HEK293 (cell line): ENCODE measurements around the gene HAUS8.

Source experiments
- CTCF ChIA-PET: fragments of 350-600 bp; formaldehyde crosslinking; extraction: SDS; loops from one replicate; lab custom pipeline; 2021; ENCODE audit warnings: antibody characterized with exemption; lab: Yijun Ruan, JAX
- POLR2A ChIA-PET: fragments of 300-600 bp; formaldehyde crosslinking; extraction: SDS; loops from one replicate; lab custom pipeline; 2020; ENCODE audit warnings: antibody characterized with exemption, inconsistent platforms; lab: Yijun Ruan, JAX
- H3K27ac ChIP-seq: fragments of 200-500 bp; sonication (Bioruptor generic); 2 replicates; pipeline ENCODE4 v1.5.1; 2014; ENCODE audit warnings: low read depth, low read length, control low read depth, inconsistent platforms; ENCODE audit errors: extremely low read depth
- H3K36me3 ChIP-seq, 2 experiments: fragments of 200-500 bp in 1 of 2; sonication (Bioruptor generic) in 1 of 2; 1 replicate in 1 of 2; 2 replicates in 1 of 2; pipeline ENCODE4 v1.5.1; 2014 to 2017; ENCODE audit warnings: inconsistent platforms in 2 of 2, low read length in 2 of 2; ENCODE audit not compliant: control insufficient read depth in 2 of 2, insufficient read depth in 1 of 2
- H3K4me1 ChIP-seq: fragments of 200-500 bp; sonication (Bioruptor generic); 2 replicates; pipeline ENCODE4 v1.5.1; 2014; ENCODE audit warnings: mild to moderate bottlenecking, low read length, inconsistent platforms; ENCODE audit not compliant: control insufficient read depth, insufficient read depth
- H3K4me3 ChIP-seq: 2 replicates; pipeline ENCODE4 v1.5.1; 2011; ENCODE audit warnings: low read depth, mild to moderate bottlenecking, control low read depth, low read length, moderate library complexity
- H3K9me3 ChIP-seq: fragments of 200-500 bp; sonication (Bioruptor generic); 2 replicates; pipeline ENCODE4 v1.5.1; 2014; ENCODE audit warnings: low read depth, low read length, inconsistent platforms; ENCODE audit not compliant: control insufficient read depth, insufficient read depth
- BCL11B ChIP-seq: fragments of 450-650 bp; formaldehyde crosslinking; IDR thresholded peaks from 2 replicates; pipeline ENCODE4 v1.5.1; 2016; ENCODE audit warnings: low read depth, missing biosample characterization, missing genetic modification characterization
- IKZF3 ChIP-seq: fragments of 450-650 bp; IDR thresholded peaks from 2 replicates; pipeline ENCODE4 v1.5.0; 2018; ENCODE audit warnings: missing biosample characterization, mild to moderate bottlenecking, missing genetic modification characterization, moderate library complexity
- OSR2 ChIP-seq: fragments of 450-650 bp; formaldehyde crosslinking; IDR thresholded peaks from 2 replicates; pipeline ENCODE4 v1.5.1; 2016; ENCODE audit warnings: missing biosample characterization, missing genetic modification characterization
- SP2 ChIP-seq: fragments of 450-650 bp; formaldehyde crosslinking; IDR thresholded peaks from 2 replicates; pipeline ENCODE4 v1.5.1; 2016; ENCODE audit warnings: missing biosample characterization, missing genetic modification characterization
- TCF7L2 ChIP-seq: IDR thresholded peaks from 2 replicates; pipeline ENCODE4 v1.6.1; 2011; ENCODE audit warnings: low read depth, mild to moderate bottlenecking, inconsistent platforms, low read length, moderate library complexity, borderline replicate concordance
- WT1 ChIP-seq: fragments of 450-650 bp; formaldehyde crosslinking; IDR thresholded peaks from 2 replicates; pipeline ENCODE4 v1.5.1; 2016; ENCODE audit warnings: missing biosample characterization, missing genetic modification characterization
- ZBTB20 ChIP-seq: fragments of 450-650 bp; formaldehyde crosslinking; IDR thresholded peaks from 2 replicates; pipeline ENCODE4 v1.5.1; 2016; ENCODE audit warnings: missing biosample characterization, missing genetic modification characterization
- ZBTB21 ChIP-seq: fragments of 450-650 bp; formaldehyde crosslinking; IDR thresholded peaks from 2 replicates; pipeline ENCODE4 v1.5.1; 2017; ENCODE audit warnings: missing biosample characterization, missing genetic modification characterization
- ZBTB8A ChIP-seq: fragments of 450-650 bp; formaldehyde crosslinking; IDR thresholded peaks from 2 replicates; pipeline ENCODE4 v1.5.1; 2016; ENCODE audit warnings: missing biosample characterization, missing genetic modification characterization
- ZFP3 ChIP-seq: fragments of 450-650 bp; formaldehyde crosslinking; IDR thresholded peaks from 2 replicates; pipeline ENCODE4 v1.5.1; 2016; ENCODE audit warnings: low read depth, missing biosample characterization, missing genetic modification characterization
- ZNF112 ChIP-seq: fragments of 450-650 bp; formaldehyde crosslinking; IDR thresholded peaks from 2 replicates; pipeline ENCODE4 v1.5.0; 2017; ENCODE audit warnings: missing biosample characterization, missing genetic modification characterization
- ZNF148 ChIP-seq: fragments of 450-650 bp; formaldehyde crosslinking; IDR thresholded peaks from 2 replicates; pipeline ENCODE4 v1.5.0; 2017; ENCODE audit warnings: missing biosample characterization, missing genetic modification characterization, borderline replicate concordance
- ZNF335 ChIP-seq: fragments of 450-650 bp; formaldehyde crosslinking; conservative IDR thresholded peaks from 2 replicates; pipeline ENCODE4 v1.5.1; 2016; ENCODE audit warnings: missing biosample characterization, missing genetic modification characterization
- ZNF341 ChIP-seq: fragments of 450-650 bp; formaldehyde crosslinking; IDR thresholded peaks from 2 replicates; pipeline ENCODE4; 2016; ENCODE audit warnings: low read depth, missing biosample characterization, missing genetic modification characterization
- ZNF366 ChIP-seq: fragments of 450-650 bp; formaldehyde crosslinking; conservative IDR thresholded peaks from 2 replicates; pipeline ENCODE4 v1.5.1; 2016; ENCODE audit warnings: missing biosample characterization, missing genetic modification characterization
- ZNF391 ChIP-seq: fragments of 450-650 bp; formaldehyde crosslinking; IDR thresholded peaks from 2 replicates; pipeline ENCODE4 v1.5.1; 2016; ENCODE audit warnings: low read depth, missing biosample characterization, missing genetic modification characterization, borderline replicate concordance
- ZNF394 ChIP-seq: fragments of 450-650 bp; formaldehyde crosslinking; IDR thresholded peaks from 2 replicates; pipeline ENCODE4 v1.5.1; 2016; ENCODE audit warnings: missing biosample characterization, missing genetic modification characterization, mild to moderate bottlenecking, moderate library complexity, borderline replicate concordance
- ZNF398 ChIP-seq: fragments of 450-650 bp; formaldehyde crosslinking; IDR thresholded peaks from 2 replicates; pipeline ENCODE4 v1.5.1; 2017; ENCODE audit warnings: missing biosample characterization, missing genetic modification characterization
- ZNF488 ChIP-seq: fragments of 450-650 bp; formaldehyde crosslinking; IDR thresholded peaks from 2 replicates; pipeline ENCODE4 v1.5.1; 2016; ENCODE audit warnings: missing biosample characterization, missing genetic modification characterization
- ZNF645 ChIP-seq: fragments of 450-650 bp; formaldehyde crosslinking; IDR thresholded peaks from 2 replicates; pipeline ENCODE4; 2016; ENCODE audit warnings: missing biosample characterization, missing genetic modification characterization
- ZSCAN16 ChIP-seq: fragments of 450-650 bp; formaldehyde crosslinking; IDR thresholded peaks from 2 replicates; pipeline ENCODE4 v1.5.1; 2016; ENCODE audit warnings: missing biosample characterization, missing genetic modification characterization
- TF ChIP-seq, protein P1 (sequence below): fragments of 450-650 bp; IDR thresholded peaks from 2 replicates; pipeline ENCODE4 v1.5.1; 2018; ENCODE audit warnings: missing biosample characterization, missing genetic modification characterization
- TF ChIP-seq, protein P2 (sequence below): fragments of 450-650 bp; formaldehyde crosslinking; IDR thresholded peaks from 2 replicates; pipeline ENCODE4 v1.5.1; 2016; ENCODE audit warnings: missing biosample characterization, missing genetic modification characterization

The HAUS8 gene

GRCh38 chr19:17035842-17036424, 39.3 kb downstream of the HAUS8 start (continued):
- TF ChIP-seq, protein P1, sequence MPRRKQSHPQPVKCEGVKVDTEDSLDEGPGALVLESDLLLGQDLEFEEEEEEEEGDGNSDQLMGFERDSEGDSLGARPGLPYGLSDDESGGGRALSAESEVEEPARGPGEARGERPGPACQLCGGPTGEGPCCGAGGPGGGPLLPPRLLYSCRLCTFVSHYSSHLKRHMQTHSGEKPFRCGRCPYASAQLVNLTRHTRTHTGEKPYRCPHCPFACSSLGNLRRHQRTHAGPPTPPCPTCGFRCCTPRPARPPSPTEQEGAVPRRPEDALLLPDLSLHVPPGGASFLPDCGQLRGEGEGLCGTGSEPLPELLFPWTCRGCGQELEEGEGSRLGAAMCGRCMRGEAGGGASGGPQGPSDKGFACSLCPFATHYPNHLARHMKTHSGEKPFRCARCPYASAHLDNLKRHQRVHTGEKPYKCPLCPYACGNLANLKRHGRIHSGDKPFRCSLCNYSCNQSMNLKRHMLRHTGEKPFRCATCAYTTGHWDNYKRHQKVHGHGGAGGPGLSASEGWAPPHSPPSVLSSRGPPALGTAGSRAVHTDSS (tag by site-specific recombination) = no peak

DNA sequence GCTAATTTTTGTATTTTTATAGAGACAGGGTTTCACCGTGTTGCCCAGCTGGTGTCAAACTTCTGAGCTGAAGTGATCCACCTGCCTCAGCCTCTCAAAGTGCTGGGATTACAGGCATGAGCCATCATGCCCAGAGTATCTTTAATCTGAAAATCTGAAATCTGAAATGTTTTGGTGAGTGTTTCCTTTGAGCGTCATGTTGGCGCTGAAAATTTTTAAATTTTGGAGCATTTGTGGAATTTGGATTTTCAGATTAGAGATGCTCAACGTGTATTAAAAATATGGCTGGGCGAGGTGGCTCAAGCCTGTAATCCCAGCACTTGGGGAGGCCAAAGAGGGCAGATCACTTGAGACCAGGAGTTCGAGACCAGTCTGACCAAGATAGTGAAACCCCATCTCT, 43.5 kb downstream of the HAUS8 start:
- no peak for TF ChIP-seq ZNF112 (tag by site-specific recombination)
- no peak for TF ChIP-seq ZNF394 (tag by site-specific recombination)
- TF ChIP-seq ZNF366 (tag by site-specific recombination) = no peak
- TF ChIP-seq ZNF148 (tag by site-specific recombination) = no peak
- no peak for TF ChIP-seq ZNF341
- no peak for TF ChIP-seq BCL11B
- no peak for TF ChIP-seq ZFP3 (tag by site-specific recombination)
- TF ChIP-seq IKZF3 (tag by site-specific recombination) = no peak
- no peak for TF ChIP-seq ZNF391
- TF ChIP-seq OSR2 (tag by site-specific recombination) = no peak
- TF ChIP-seq, all 188 proteins: peak for 0
- ChIA-PET CTCF (interaction anchor here (0.7 kb wide), 1 partner anchor 363 kb away, joined by 3 read pairs; no protein-coding TSS in a partner anchor), POLR2A (no interaction called here)
- Histone ChIP-seq H3K27ac (no peak overlapping the region), H3K4me3 (no peak overlapping the region), H3K36me3 (no peaks in the 10 kb centered on the region), H3K4me1 (no peaks in the 10 kb centered on the region), H3K9me3 (no peaks in the 10 kb centered on the region)

DNA sequence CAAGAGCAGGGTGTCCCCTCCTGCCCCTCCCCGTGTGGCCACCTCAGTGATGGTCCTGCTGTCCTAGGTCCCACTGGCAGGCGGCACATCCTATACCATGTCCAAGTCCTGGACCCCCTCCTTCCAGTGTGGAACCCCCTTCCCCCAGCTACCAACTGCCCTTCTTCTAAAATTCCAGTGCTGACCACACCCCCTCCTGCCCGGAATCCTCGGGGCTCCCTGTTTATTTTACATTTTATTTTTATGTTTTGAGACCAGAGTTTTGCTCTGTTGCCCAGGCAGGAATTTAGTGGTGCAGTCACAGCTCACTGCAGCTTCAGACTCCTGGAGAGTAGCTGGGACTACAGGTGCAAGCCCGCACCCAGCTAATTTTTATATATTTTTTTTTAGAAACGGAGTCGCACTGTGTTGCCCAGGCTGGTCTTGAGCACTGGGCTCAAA, 47.7 kb downstream of the HAUS8 start:
- no peak for TF ChIP-seq ZNF335
- TF ChIP-seq ZNF488 (tag by site-specific recombination) = no peak
- no peak for TF ChIP-seq ZSCAN16
- TF ChIP-seq, protein P2, sequence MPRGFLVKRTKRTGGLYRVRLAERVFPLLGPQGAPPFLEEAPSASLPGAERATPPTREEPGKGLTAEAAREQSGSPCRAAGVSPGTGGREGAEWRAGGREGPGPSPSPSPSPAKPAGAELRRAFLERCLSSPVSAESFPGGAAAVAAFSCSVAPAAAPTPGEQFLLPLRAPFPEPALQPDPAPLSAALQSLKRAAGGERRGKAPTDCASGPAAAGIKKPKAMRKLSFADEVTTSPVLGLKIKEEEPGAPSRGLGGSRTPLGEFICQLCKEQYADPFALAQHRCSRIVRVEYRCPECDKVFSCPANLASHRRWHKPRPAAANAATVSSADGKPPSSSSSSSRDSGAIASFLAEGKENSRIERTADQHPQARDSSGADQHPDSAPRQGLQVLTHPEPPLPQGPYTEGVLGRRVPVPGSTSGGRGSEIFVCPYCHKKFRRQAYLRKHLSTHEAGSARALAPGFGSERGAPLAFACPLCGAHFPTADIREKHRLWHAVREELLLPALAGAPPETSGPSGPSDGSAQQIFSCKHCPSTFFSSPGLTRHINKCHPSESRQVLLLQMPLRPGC (tag by site-specific recombination) = no peak
- TF ChIP-seq ZNF398 (tag by site-specific recombination) = no peak
- TF ChIP-seq ZBTB20 (tag by site-specific recombination) = no peak
- no peak for TF ChIP-seq ZNF645 (tag by site-specific recombination)
- TF ChIP-seq TCF7L2 = no peak
- no peak for TF ChIP-seq ZBTB21
- no peak for TF ChIP-seq ZBTB8A (tag by site-specific recombination)
- TF ChIP-seq SP2 = no peak
- TF ChIP-seq WT1 (tag by site-specific recombination) = no peak
- Histone ChIP-seq H3K4me3 (no peak overlapping the region), H3K27ac (no peak overlapping the region), H3K36me3 (no peaks in the 10 kb centered on the region), H3K9me3 (no peaks in the 10 kb centered on the region), H3K4me1 (no peaks in the 10 kb centered on the region)
- ChIA-PET CTCF (interaction anchor here (0.6 kb wide), 1 partner anchor 332 kb away, joined by 3 read pairs; no protein-coding TSS in a partner anchor), POLR2A (no interaction called here)
